Measurements from ENCODE around the gene COBL. TPM values are rescaled to one million over a fixed set of nuclear protein-coding genes. Genes with fewer than 3 reads are reported as not detected.

Gene COBL
- total RNA-seq, 1 experiment from 2014 or later = 52.3 TPM

GRCh38 chr7:51011710-51012350, 304.8 kb downstream of the COBL start:
- no peak overlapping the region for H2AFZ ChIP-seq (ENCODE audit: low read length)
- WGBS (ENCODE audit: extremely low coverage, insufficient read length, low lambda C conversion rate) = no CpG with 5 or more reads among the region's 7 CpGs
- H3K23me2 ChIP-seq (ENCODE audit: insufficient read length, low read depth, low read length, poor library complexity, severe bottlenecking) = no peaks in the 10 kb centered on the region

More at GRCh38 chr7:51011710-51012350, 304.8 kb downstream of the COBL start:
- H3K79me2 ChIP-seq (ENCODE audit: insufficient read depth, low read length) = no peaks in the 10 kb centered on the region
- no peak overlapping the region for H2BK15ac ChIP-seq (ENCODE audit: low read depth, low read length)
- no peak overlapping the region for H2AK5ac ChIP-seq (ENCODE audit: insufficient read length, low read length)
- no peak overlapping the region for H3K9ac ChIP-seq (ENCODE audit: extremely low read depth, insufficient read length, low read length)
- Mint-ChIP-seq H3K4me1 (no peaks in the 10 kb centered on the region), H3K9me3 (no peaks in the 10 kb centered on the region), H3K27ac (peak overlapping the region in 1 of 3 experiments; percentile 86; a peak in 3 of 7 replicates), H3K4me3 (no peak overlapping the region), H3K36me3 (ENCODE audit: insufficient read depth in 1 of 3, low read depth in 3 of 3) (peaks cover 0 to 4% (median 0%) of the 10 kb centered on the region in 3 experiments; a peak in 3 of 7 replicates), H3K27me3 (ENCODE audit: low read depth) (peaks cover 2% of the 10 kb centered on the region; the same call in 1 of the 2 replicates)
- H3K23ac ChIP-seq (ENCODE audit: insufficient read length, low read depth, low read length) = no peak overlapping the region
- no peak overlapping the region for H4K91ac ChIP-seq (ENCODE audit: insufficient read length, low read depth, low read length)
- H2BK120ac ChIP-seq (ENCODE audit: low read depth, low read length, poor library complexity, severe bottlenecking) = no peak overlapping the region
- H3K27ac ChIP-seq (ENCODE audit: insufficient read length, low read depth, low read length) = no peak overlapping the region
- no peaks in the 10 kb centered on the region for H3K27me3 ChIP-seq (ENCODE audit: insufficient read depth, low read length)
- H2BK20ac ChIP-seq (ENCODE audit: low read depth, low read length, poor library complexity, severe bottlenecking) = no peak overlapping the region
- H3K79me1 ChIP-seq (ENCODE audit: insufficient read depth, low read depth, low read length, poor library complexity, severe bottlenecking) = no peaks in the 10 kb centered on the region
- H4K5ac ChIP-seq (ENCODE audit: insufficient read length, low read depth, low read length) = no peak overlapping the region
- H3K56ac ChIP-seq (ENCODE audit: insufficient read length, low read depth, low read length) = no peak overlapping the region
- no peak for DNase-seq
- no peak overlapping the region for H4K8ac ChIP-seq (replicated peaks; ENCODE audit: insufficient read length, low read depth, low read length)
- no peak overlapping the region for H3T11ph ChIP-seq (ENCODE audit: low read length)
- H3K18ac ChIP-seq (ENCODE audit: insufficient read length, low read depth, low read length) = no peak overlapping the region
- no peaks in the 10 kb centered on the region for H4K20me1 ChIP-seq (ENCODE audit: control insufficient read depth, insufficient read depth, insufficient read length)
- H2BK12ac ChIP-seq (ENCODE audit: insufficient read length, low read depth, low read length) = no peak overlapping the region
- H3K4me1 ChIP-seq (ENCODE audit: insufficient read depth, low read length) = no peaks in the 10 kb centered on the region
- H3K4me2 ChIP-seq (ENCODE audit: insufficient read depth, insufficient read length, low read length) = no peak overlapping the region
- no peak overlapping the region for H3K4ac ChIP-seq (ENCODE audit: low read depth, low read length)
- no peak overlapping the region for H3K14ac ChIP-seq (ENCODE audit: insufficient read depth, low read length)
- no peak overlapping the region for H2BK5ac ChIP-seq (ENCODE audit: insufficient read length, low read length)
- TF ChIP-seq CTCF (conservative IDR thresholded peaks at IDR 0.05) = no peak
- no peaks in the 10 kb centered on the region for H3K9me3 ChIP-seq (ENCODE audit: control insufficient read depth, low read depth, low read length)

Measured in H9 (cell line).